T-helper 9 cell (primary cell): ENCODE results near the gene C11orf58.

Experiments
- DNase-seq: peaks from one replicate; pipeline ENCODE4 v3.0.0-alpha.2; 2020

The C11orf58 gene

DNA sequence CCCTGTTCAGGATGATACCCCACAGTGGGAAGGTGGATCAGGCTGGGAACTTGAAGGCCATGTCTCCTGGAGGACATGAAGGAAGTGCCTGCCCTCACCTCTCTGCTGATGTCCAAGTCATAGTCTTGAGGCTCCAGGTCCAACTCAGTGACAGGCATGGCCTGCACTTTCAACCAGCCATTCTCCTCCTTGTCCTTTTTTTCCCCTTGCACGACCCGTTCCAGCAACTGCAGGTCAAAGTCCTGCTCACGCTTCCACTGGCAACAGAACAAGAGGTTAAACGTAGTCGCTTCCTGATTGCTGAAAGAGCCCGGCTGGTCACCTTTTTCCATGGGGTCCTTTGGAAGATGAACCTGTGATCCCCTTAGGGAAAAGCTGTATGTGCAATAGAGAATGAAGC lies 47.7 kb downstream of the C11orf58 start:
- DNase-seq = no peak

GRCh38 chr11:16787035-16787742 lies 48.7 kb downstream of the C11orf58 start:
- no peak for DNase-seq

- peak; percentile 49 for DNase-seq
Observed at GRCh38 chr11:16788141-16789062, 50.0 kb downstream of the C11orf58 start.

- DNase-seq = no peak
Observed at GRCh38 chr11:16789063-16789420, 50.6 kb downstream of the C11orf58 start.

DNA sequence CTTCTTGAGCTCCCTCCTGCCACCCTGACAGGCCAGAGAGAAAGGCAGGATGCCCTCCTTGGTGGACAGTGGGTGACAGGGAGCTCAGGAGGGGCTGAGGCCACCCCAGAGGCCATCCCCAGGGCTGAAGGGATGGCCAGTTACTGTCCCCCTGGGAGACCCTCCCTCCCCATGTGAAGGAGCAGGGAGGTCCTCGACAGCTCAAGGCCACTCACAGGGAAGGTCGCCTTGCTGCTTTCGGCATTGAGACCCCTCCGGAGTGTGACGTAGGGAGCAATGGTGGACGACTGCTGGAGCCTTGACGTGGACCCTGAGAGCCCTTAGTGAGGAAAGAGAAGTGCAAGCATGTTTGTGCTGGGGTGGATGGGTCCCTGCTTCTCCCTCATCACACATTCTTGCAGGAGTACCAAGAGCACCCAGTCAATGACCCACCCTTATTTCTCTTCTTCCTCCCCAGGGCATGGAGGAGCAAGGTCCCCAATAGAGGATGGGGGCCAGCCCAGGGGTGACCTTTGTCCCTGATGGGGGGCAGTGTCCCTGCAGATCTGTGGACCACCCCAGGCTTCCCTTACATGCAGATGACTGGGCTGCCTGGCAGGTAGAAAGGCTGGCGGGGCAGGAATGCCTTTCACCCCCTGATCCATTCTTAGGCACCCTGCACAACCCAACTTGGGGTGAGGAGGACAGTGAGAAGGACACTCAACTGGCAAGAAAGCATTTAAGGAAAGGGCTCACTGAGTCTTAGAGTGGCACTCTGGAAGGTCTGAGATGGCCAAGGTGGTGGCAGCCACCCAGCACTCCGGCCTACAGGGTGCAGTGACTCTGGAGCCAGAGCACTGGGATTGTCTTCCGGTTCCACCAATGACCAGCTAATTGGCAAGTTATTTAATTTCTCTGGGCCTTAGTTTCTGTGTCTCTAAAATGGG lies 51.4 kb downstream of the C11orf58 start:
- no peak for DNase-seq

GRCh38 chr11:16790486-16791190 lies 52.2 kb downstream of the C11orf58 start:
- no peak for DNase-seq

- DNase-seq = no peak
Observed at GRCh38 chr11:16791191-16791961, 52.9 kb downstream of the C11orf58 start.

DNA sequence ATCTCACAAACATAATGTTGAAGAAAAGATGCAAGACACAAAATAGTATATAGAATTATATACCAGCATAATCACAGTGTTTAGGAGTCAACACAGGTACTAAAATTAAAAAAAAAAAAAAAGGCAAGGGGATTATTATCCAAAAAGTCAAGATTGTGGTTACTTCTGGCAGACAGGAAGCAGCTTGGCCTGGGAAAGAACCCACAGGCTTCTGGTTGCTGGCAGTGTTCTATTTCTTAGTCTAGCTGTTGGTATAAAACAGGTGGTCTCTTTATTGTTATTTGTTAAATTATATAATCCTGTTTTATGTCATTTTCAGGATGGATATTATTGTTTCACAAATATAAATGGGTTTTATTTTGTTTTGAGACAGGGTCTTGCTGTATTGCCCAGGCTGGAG lies 54.0 kb downstream of the C11orf58 start:
- DNase-seq = no peak

DNA sequence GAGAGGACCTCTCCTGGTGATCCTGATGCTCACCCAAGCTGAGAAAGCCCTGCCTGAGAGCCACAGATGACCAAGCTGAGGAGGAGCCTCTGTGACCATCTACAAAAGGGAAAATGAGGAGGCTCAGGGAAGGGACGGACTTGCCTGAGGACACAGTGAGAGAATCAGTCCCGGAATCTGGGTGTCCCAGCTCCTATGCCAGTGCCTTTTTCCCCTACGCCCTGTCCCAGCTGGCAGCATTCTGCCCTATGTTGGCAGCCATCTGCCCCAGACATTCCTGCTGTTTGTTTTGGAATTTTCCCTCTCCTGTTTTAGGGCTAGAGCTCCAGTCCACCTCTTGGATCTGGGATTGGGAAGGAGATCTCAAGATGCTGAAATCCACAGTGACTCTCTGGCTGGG lies 54.6 kb downstream of the C11orf58 start:
- no peak for DNase-seq

GRCh38 chr11:16793511-16793910 lies 55.1 kb downstream of the C11orf58 start:
- DNase-seq = no peak

- no peak for DNase-seq
Observed at GRCh38 chr11:16794047-16794818, 55.8 kb downstream of the C11orf58 start.

- DNase-seq = no peak
Observed at GRCh38 chr11:16795146-16795545, 56.7 kb downstream of the C11orf58 start.

- no peak for DNase-seq
Observed at GRCh38 chr11:16796311-16796710, 57.9 kb downstream of the C11orf58 start.

- DNase-seq = no peak
Observed at GRCh38 chr11:16797776-16798175, 59.3 kb downstream of the C11orf58 start.

DNA sequence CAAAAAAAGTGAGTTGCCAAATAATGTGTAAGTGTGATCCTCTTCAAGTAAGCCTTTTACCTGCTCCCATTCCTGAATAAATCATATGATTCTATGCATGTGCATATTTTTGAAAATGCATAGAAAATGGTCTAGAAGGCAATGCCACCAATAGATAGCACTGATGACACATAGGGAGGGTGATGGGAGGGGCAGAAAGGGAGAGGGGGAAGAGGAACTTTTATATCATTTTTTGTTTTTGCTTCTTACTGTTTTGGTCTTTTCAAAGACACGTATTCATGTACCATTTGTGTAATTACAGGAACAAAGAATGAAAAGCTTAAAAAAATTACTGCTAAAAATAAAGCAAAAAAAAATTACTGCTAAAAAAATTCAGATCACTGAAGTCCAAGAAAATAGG lies 60.8 kb downstream of the C11orf58 start:
- DNase-seq = no peak

DNA sequence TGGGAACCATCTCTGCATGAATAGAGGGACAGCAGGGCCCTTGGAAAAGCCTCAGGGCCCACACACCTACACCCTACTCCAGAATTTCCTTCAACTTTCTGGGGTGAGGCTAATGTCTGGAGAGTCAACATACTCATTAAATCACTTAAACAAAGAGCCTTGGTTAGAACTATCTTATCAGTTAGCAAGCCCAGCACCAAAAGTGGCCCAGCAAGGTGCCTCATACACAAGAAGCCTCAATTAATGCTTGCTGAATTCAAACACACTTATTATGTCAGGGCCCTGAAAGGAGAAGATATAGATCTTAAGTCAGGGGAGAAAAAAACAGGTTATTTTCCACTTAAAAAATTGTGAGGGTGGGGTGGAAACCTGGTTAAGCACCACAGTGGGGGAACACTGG lies 61.4 kb downstream of the C11orf58 start:
- DNase-seq = no peak

DNA sequence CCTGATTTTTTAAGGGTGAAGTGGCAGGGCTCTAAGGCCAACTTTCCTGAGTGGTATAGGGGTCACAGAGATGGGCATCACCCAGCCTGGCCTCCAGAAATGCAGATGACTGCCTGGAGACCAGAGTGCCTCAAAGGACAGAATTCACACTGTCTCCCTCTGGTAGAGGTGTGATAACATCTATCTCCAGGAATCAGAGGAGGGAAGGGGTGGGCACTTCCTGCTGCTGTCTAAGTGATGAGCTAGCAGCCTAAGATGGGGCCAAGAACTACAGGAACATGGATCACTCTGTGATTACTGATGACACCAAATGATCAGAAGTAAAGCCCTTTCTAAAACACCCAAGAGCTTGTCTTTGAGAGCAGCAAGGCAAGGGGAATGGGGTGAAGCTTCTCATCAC lies 61.9 kb downstream of the C11orf58 start:
- no peak for DNase-seq

DNA sequence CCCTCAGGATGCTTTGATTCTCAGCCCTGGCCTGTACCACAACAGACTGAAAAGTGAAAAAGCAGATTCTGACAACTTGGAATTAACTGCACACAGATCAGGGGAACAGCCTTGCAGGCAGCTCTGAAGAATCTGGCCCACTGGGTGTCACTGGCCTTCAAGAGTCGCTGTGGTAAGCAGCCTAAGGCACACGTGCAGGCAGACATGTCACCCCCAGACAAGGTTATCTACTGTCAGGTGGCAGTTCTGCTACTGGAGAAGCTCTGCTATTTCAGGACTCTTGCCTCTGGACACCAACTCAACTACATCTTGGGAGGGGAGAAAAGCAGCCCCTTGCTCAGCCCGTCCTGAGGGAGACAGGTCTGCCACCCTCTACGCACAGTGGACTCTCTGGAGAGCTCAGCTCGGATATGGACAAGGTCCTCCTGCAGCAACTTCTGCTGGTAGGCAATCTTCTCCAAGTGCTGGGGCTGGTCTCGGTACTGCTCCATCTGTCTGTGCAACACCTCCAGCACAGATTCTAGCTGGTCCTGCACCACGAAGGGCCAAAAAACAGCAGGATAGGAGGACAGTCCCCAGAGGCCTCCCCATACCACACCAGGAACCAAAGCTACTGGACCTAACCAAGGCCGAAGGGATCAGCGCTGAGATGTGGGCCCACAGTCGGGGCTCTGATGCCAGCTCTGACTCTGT lies 63.0 kb downstream of the C11orf58 start:
- no peak for DNase-seq

GRCh38 chr11:16804104-16804947 lies 65.9 kb downstream of the C11orf58 start:
- DNase-seq = no peak
